Parathyroid adenoma (tissue), 2 donors: ENCODE results near the gene TAOK1.

Experiments
- H2AFZ ChIP-seq: fragments of 300-600 bp; sonication (generic); one replicate; pipeline ENCODE4 v1.7.0; 2017; ENCODE audit warnings: antibody characterized with exemption, mild to moderate bottlenecking
- H3K27ac ChIP-seq: fragments of 300-600 bp; sonication (generic); one replicate; pipeline ENCODE4 v1.7.0; 2017
- H3K27me3 ChIP-seq: fragments of 300-600 bp; sonication (generic); one replicate; pipeline ENCODE4 v1.7.0; 2017; ENCODE audit warnings: low read length; ENCODE audit not compliant: control insufficient read depth, insufficient read depth
- H3K36me3 ChIP-seq: fragments of 300-600 bp; sonication (generic); one replicate; pipeline ENCODE4 v1.7.0; 2017; ENCODE audit warnings: low read length; ENCODE audit not compliant: control insufficient read depth, insufficient read depth
- H3K4me1 ChIP-seq: fragments of 300-600 bp; sonication (generic); one replicate; pipeline ENCODE4 v1.7.0; 2017; ENCODE audit warnings: control low read depth
- H3K4me2 ChIP-seq: fragments of 300-600 bp; sonication (generic); one replicate; pipeline ENCODE4 v1.7.0; 2017; ENCODE audit warnings: low read length
- H3K4me3 ChIP-seq: fragments of 300-600 bp; sonication (generic); one replicate; pipeline ENCODE4 v1.7.0; 2017; ENCODE audit warnings: low read depth, low read length
- H3K79me2 ChIP-seq: fragments of 300-600 bp; sonication (generic); one replicate; pipeline ENCODE4 v1.7.0; 2017; ENCODE audit warnings: control low read depth
- H3K9ac ChIP-seq: fragments of 300-600 bp; sonication (generic); one replicate; pipeline ENCODE4 v1.7.0; 2017; ENCODE audit warnings: mild to moderate bottlenecking
- H3K9me3 ChIP-seq: fragments of 300-600 bp; sonication (generic); one replicate; pipeline ENCODE4 v1.7.0; 2017; ENCODE audit warnings: low read length; ENCODE audit not compliant: control insufficient read depth
- CTCF ChIP-seq: fragments of 300-600 bp; sonication (generic); IDR thresholded peaks from one replicate; pipeline ENCODE4 v1.7.0; 2017; ENCODE audit warnings: antibody characterized with exemption, mild to moderate bottlenecking
- donor health status: primary hyperparathyroidism.

The TAOK1 gene

DNA sequence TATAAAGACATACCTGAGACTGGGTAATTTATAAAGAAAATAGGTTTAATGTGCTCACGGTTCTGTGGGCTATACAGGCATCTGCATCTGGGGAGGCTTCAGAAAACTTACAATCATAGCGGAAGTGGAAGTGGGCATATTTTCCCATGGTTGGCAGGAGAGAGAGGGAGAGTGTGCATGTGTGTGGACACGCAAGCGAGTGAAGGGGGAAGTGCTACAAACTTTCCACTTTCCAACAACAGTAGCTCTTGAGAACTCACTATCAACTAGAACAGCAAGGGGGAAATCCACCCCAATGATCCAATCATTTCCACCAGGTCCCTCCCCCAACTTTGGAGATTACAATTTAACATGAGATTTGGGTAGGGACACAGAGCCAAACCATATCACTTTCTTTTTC is 11.1 kb downstream of the TAOK1 start:
- Histone ChIP-seq H3K4me1 (no peaks in the 10 kb centered on the region), H2AFZ (no peak overlapping the region), H3K9me3 (no peaks in the 10 kb centered on the region), H3K27ac (no peak overlapping the region), H3K36me3 (no peaks in the 10 kb centered on the region), H3K9ac (no peak overlapping the region), H3K79me2 (peaks cover 58% of the 10 kb centered on the region), H3K4me3 (no peak overlapping the region), H3K27me3 (no peaks in the 10 kb centered on the region), H3K4me2 (no peak overlapping the region)
- TF ChIP-seq CTCF = no peak

DNA sequence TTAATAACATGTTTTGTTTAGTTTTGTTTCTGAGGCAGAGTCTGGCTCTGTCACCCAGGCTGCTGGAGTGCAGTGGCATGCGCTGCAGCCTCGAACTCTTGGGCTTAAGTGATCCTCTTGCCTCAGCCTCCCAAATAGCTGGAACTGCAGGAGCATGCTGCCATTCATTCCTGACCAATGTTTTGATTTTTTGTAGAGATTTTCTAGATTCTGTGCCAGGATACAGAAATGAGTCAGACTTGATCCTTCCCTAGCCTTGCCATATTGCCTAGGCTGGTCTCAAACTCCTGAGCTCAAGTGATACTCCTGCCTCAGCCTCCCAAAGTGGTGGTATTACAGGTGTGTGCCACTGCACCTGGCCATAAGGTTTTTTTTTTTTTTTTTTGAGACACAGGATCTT is 17.7 kb downstream of the TAOK1 start:
- Histone ChIP-seq H3K4me2 (no peak overlapping the region), H3K9me3 (no peaks in the 10 kb centered on the region), H3K79me2 (peaks cover 61% of the 10 kb centered on the region), H2AFZ (no peak overlapping the region), H3K27ac (no peak overlapping the region), H3K9ac (no peak overlapping the region), H3K36me3 (no peaks in the 10 kb centered on the region), H3K4me1 (no peaks in the 10 kb centered on the region), H3K4me3 (no peak overlapping the region), H3K27me3 (no peaks in the 10 kb centered on the region)
- no peak for TF ChIP-seq CTCF

DNA sequence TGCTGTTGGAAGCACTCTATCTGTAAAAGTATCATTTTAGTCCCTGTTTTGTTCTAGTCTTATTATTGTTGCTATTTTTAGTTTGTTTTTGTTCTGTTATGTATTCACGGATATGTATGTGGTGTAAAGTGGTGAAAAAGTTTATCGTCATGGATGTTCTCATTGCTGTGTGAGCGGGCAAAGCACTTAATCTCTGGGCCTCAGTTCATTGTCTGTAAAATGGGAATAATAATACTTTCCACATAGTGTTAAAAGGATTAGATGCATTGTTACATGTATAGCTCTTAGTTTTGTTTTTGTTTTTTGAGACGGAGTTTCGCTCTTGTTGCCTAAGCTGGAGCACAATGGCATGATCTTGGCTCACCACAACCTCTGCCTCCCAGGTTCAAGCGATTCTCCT is 19.8 kb downstream of the TAOK1 start:
- Histone ChIP-seq H3K27ac (no peak overlapping the region), H2AFZ (no peak overlapping the region), H3K9me3 (no peaks in the 10 kb centered on the region)

GRCh38 chr17:29412780-29413565 is 22.8 kb downstream of the TAOK1 start:
- no peak overlapping the region for H3K27ac ChIP-seq

More for the DNA sequence above, 19.8 kb downstream of the TAOK1 start:
- Histone ChIP-seq H3K79me2 (peaks cover 66% of the 10 kb centered on the region), H3K27me3 (no peaks in the 10 kb centered on the region), H3K9ac (no peak overlapping the region), H3K36me3 (no peaks in the 10 kb centered on the region), H3K4me2 (no peak overlapping the region), H3K4me1 (no peaks in the 10 kb centered on the region), H3K4me3 (no peak overlapping the region)
- no peak for TF ChIP-seq CTCF

More at GRCh38 chr17:29412780-29413565, 22.8 kb downstream of the TAOK1 start:
- Histone ChIP-seq H3K4me3 (no peak overlapping the region), H3K27me3 (no peaks in the 10 kb centered on the region), H3K79me2 (peaks cover 57% of the 10 kb centered on the region), H3K4me2 (no peak overlapping the region), H3K36me3 (no peaks in the 10 kb centered on the region), H2AFZ (no peak overlapping the region), H3K4me1 (no peaks in the 10 kb centered on the region), H3K9me3 (no peaks in the 10 kb centered on the region), H3K9ac (no peak overlapping the region)
- no peak for TF ChIP-seq CTCF
